A172 (cell line): Measurements from ENCODE around the gene THSD7A. TPM values are rescaled to one million over a fixed set of nuclear protein-coding genes. Genes with fewer than 3 reads are reported as not detected.
A peak's percentile ranks its signal among the peaks of the same experiment; 100 is the strongest.
"Not testable (repeated sequence)": the region's sequence is repeated elsewhere in the genome, so short reads cannot be mapped to it uniquely, and the experiment has no call there.

Experiments
- DNase-seq: peaks from one replicate; pipeline ENCODE4 v3.0.0-alpha.2; 2015; ENCODE audit warnings: low spot score
- total RNA-seq: library from RNA; depleted of rRNA; stranded (reverse); fragments of >200 nt; shearing (Covaris generic); gene quantifications from 2 replicates; pipeline ENCODE4 v1.2.3, GENCODE V29; 2014

The THSD7A gene
- total RNA-seq, 1 experiment from 2014 or later = 0.21 TPM

GRCh38 chr7:11464624-11465023 is 367.4 kb downstream of the THSD7A start:
- no peak for DNase-seq

- no peak for DNase-seq
These were observed 370.1 kb downstream of the THSD7A start for GRCh38 chr7:11461946-11462345.

GRCh38 chr7:11458736-11459483 is 373.1 kb downstream of the THSD7A start:
- DNase-seq = peak; percentile 88

GRCh38 chr7:11457419-11457818 is 374.6 kb downstream of the THSD7A start:
- DNase-seq = no peak

GRCh38 chr7:11456574-11456973 is 375.4 kb downstream of the THSD7A start:
- DNase-seq = no peak

- no peak for DNase-seq
These were observed 379.5 kb downstream of the THSD7A start for GRCh38 chr7:11452476-11452875.

GRCh38 chr7:11450281-11450680 is 381.7 kb downstream of the THSD7A start:
- DNase-seq = no peak

DNA sequence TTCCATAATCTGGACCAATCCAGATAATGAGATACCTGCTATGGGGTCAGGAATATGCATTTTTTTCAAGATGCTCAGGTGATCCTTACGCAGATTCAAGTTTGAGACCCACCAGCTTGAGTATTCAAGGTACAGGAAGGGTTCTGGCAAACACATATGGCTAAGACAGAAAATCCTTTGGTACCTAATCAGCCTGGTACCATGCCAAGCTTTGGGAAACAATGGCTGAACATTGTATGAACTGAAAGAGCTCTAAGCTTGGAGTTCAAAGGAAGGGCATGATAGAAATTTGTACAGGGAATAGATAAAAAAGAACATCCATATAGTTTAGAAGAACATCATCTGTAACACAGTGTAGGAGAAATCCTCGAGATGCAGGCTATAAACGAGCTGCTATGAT is 382.7 kb downstream of the THSD7A start:
- DNase-seq = no peak

DNA sequence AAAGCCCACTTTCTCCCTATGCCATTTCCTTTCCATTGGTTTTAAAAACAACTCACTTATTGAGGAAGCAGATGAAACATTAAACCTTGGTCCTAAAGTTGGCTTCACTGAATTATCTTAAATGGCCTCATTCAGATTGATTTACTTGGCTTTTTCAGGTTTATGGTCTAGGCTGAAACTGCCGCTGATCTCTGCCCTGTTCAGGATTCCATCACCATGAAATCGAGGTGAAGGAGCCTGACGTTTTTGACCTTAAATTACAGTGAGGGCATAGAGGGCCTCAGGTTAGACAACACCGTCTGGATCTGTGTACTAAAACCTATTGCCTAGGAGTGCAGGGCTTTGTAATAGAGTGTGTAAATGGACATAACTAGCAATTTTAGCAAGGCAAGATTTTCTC is 383.7 kb downstream of the THSD7A start:
- no peak for DNase-seq

GRCh38 chr7:11447106-11447505 is 384.9 kb downstream of the THSD7A start:
- no peak for DNase-seq

- DNase-seq = not testable (repeated sequence)
These were observed 388.1 kb downstream of the THSD7A start for GRCh38 chr7:11443934-11444333.

DNA sequence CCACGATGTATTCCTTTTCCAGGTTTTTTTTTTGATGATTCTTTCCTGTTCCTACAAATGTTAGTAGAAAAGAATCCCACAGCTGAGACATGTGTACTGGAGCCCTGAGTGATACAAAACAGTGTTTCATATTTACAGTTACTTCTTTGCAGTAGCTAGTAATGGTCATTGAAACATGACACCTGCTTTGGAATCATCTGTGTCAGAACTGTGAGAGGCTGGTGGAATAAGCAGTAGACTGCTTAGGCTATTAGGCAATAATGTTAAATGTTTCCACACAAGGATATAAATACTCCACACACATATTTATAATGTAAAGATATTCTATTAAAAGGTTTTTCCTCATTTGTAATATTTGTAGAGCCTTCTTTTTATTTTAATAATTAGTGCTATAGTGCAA is 394.0 kb downstream of the THSD7A start:
- DNase-seq = no peak

DNA sequence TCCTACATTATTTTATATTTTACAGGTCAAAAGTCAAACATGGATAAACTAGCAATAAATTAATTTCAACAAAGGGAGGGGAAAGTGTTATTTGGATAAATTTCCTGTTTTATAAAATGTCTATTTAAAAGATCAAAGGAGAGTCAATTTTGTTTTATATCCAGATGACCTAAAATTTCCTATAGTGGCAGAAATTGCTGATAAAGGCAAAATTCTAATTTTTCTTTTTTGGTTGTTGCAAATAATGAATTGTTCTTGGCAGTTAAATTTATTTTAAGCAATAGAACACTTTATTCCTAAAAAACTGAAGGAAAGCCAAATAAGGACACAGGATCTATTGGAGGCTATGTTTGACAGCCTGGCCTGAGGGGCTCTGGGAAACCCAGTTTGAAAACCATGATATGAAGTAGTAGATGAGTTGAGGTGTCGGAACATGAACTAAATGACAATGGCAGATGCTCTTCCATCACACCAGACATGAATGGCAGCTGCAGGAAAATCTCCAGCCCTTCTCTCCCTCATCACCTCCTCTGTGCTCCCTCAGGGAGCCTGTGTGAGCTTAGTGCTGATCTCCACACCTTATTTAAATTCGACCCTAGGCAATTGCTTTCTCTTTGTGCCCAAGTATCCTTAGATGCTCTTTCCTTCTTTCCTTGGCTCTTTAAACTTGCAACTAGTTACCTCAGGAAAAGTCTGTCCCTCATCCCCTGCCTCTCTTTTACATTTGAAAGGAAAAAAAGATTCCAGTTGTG is 395.0 kb downstream of the THSD7A start:
- no peak for DNase-seq

- peak; percentile 8 for DNase-seq
These were observed 395.7 kb downstream of the THSD7A start for GRCh38 chr7:11436316-11436715.

DNA sequence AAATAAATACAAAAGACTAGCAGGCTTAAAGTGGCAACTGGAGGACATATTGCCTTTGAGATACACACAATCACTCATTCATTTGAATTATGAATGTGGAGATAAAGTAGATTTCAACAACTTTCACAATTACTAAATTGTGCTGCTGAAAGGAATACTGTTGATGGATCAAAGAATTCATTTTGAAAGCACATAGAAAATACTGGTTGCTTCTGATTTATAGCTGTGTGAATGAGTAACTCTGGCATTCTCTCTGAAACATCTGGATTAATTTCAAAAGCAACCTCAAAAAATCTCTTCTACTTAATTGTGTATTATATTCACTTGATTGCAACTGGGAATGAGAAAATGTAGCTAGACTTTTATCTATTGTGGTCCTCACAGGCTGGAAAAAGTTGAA is 397.6 kb downstream of the THSD7A start:
- peak; percentile 11 for DNase-seq

DNA sequence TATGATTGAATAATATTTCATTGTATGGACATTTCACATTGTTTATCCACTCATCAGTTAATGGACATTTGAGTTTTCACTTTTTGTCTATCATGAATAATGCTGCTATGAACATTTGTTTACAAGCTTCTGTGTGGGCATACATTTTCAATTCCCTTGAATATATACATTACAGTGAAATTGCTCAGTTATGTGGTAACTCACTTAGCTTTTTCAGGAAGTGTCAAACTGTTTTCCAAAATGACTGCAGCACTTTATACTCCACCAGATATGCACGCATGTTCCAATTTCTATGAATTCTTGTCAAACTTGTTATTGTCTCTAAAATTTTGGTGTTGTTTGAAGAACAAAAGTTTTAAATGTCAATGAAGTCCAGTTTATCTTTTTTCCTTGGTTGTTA is 401.2 kb downstream of the THSD7A start:
- no peak for DNase-seq

DNA sequence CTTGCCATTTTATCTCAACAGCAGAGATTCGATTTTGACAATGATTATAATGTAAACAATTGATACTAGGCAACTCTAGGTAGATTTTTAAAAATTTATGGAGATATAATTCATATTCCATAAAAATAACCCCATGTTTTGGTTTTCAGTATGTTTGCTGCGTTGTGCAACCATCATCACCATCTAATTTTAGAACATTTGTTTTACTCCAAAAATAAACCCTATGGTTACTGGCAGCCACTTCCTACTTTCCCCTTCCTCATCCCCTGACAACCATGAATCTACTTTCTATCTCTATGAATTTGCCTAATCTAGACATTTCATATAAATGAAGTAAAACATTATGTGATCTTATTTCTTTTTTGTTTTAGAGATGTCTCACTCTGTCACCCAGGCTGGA is 401.9 kb downstream of the THSD7A start:
- no peak for DNase-seq

GRCh38 chr7:11428877-11429581 is 403.0 kb downstream of the THSD7A start:
- DNase-seq = no peak

GRCh38 chr7:11427686-11428273 is 404.2 kb downstream of the THSD7A start:
- DNase-seq = peak; percentile 61

GRCh38 chr7:11424006-11424405 is 408.0 kb downstream of the THSD7A start:
- no peak for DNase-seq

DNA sequence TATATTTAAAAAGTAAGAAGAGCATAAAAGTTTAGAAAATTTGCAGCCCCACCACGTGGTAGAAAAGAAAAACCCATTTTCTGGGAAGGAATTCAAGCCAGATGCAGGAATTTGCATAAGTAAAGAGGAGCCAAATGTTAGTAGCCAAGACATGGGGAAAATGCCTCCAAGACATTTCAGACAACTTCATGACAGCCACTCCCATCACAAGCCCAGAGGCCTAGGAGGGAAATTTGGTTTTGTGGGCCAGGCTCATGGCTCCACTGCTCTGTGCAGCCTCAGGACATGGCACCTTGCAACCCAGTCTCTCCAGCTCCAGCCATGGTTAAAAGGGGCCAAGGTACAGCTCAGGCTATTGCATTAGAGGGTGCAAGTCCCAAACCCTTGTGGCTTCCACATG is 411.9 kb downstream of the THSD7A start:
- DNase-seq = no peak
